Anterior cingulate cortex (tissue), 58 donors: ENCODE measurements around the gene THRA.

ENCODE experiments used
- DNase-seq, 58 donors: peaks; one replicate each; lab custom pipeline; 2025; lab: John Stamatoyannopoulos, UW

THRA gene

DNA sequence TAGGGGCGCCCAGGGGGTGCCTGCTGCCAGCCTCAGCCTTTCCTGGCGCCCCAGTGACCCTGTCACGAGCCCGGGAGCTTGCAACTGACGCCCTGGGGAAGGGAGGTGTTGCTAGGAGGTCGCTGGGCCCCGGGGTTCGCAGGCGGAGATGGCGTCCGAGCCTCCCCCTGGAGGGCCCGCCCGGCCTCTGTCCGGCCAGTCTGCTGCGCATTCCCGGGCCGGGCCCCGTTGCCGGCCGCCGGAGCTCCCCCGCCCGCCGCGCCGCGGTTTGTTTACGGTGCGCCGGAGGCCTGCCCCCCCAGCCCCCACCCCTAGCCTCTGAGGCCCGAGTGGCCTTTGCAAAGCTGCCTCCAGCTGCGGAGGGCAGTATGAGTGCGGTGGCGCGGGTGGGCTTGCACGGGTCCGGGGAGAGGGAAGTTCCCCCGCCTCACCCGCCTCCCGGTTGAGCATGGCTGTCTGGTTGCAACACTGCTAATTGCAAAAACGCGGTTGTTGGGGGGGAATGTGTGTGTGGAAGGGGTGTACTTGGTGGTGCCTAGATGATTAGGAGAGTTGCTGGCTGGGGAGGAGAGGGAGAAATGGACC lies 514 bp downstream of the THRA start:
- DNase-seq = peak in 12 of 58 donors; percentile 44 to 65 (median 53)

DNA sequence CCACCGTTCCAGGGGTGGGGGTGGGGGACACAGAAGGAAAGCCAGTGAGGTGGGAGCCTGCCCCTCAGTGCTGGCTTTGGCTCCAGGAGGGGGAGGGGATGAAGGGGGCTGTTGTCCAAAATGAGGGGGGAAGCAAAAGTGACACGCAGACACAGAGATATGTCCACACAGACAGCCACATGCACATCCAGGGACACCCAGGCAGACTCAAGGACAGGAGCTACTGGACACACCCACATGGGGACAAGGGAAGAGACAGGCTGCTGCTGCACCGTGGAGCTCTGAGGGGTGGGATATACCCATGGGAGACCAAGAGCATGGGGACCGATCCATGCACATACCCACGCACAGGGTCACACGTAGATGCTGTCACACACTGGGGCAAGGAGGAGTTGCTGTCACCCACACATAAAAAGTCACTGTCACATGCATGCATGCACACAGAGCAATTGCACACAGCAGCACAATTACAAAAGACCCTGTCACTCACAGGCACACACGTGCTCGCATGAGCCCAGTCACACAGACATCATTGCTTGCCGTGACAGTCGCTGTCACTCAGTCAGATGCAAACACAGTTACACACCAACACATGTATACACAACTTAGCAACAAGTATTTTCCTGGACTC lies 1.3 kb downstream of the THRA start:
- DNase-seq = peak in 33 of 58 donors; percentile 27 to 74 (median 53)

DNA sequence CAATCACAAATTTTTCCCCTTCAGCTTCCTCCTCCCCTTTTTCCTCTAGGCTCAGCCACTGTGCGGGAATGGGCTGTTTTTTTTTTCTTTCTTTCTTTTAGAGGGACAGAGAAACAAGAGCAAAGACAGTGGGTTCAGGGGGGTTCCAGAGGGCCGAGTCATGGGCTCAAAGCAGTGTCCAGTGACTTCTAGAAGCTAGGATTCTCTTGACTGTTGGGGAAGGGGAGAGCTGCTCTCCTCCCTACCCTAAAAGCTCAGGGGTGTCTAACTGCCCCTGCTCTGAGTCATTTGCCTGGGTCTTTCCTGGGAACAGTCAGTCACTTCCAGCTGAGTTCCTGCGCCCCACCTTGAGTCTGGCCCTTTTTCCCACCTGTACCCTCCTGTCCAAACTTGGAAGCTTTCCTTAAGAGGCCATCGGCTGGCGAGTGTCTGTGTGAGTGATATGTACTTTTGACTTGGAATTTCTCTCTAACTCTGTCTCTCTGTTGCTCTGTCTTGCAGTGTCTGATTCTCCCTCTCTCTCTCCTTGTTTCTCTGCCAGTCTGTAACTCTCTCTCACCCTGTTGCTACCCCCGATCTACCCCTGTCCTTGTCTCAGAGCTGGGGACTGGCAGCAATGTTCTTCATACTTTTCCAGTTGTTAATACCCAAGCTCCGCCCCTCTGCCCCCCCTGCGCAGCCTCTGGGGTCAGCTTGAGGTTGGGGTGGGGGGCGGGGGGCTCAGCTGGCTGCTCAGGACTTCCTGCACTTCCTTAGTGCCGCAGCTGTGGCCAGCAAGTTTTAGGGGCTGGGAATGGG lies 2.4 kb downstream of the THRA start:
- peak in 14 of 58 donors; percentile 10 to 65 (median 38) for DNase-seq

DNA sequence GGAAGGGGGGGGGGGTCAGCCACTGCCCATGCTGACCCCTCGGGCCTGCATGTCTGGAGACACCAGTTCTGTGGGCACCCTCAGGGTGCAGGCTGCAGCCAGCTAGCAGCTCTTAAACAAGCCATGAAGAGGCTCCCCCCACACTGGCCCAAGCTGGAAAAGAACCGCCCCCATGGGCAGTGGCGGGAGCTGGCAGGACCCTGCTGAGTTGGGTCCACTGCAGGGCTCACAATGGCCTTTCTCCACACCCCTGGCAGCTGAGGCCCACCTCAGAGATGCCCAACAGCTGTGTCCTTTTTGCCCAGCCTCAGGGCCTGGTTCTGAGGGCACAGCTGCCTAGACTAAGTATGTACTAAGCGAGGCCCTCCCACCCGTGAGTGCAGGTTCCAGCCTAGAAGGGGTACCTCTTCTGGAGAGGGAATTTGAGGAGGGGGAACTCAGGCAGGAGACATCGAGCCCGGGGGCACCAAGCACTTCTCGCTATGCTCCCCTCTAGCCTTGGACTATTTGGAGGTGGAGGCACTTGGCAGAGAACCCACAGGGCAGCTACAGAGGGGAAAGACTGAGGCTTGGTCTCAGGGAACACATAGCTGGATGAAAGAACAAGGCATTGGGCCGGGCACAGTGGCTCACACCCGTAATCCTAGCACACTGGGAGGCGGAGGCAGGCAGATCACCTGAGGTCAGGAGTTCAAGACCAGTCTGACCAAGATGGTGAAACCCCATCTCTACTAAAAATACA lies 3.2 kb downstream of the THRA start:
- peak in 6 of 58 donors; percentile 38 to 65 (median 46) for DNase-seq

DNA sequence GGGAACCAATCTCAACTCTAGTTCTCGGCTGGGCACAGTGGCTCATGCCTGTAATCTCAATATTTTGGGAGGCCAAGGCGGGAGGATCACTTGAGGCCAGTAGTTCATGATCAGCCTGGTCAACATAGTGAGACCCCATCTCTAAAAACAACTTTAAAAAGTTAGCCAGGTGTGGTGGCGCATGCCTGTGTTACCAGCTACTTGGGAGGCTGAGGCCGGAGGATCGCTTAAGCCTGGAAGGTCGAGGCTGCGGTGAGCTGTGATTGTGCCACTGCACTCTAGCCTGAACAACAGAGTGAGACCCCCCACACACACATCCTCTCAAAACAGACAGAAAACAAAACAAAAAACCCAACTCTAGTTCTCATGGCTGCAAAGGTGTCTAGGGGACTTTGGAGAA lies 4.9 kb downstream of the THRA start:
- DNase-seq = no peak

DNA sequence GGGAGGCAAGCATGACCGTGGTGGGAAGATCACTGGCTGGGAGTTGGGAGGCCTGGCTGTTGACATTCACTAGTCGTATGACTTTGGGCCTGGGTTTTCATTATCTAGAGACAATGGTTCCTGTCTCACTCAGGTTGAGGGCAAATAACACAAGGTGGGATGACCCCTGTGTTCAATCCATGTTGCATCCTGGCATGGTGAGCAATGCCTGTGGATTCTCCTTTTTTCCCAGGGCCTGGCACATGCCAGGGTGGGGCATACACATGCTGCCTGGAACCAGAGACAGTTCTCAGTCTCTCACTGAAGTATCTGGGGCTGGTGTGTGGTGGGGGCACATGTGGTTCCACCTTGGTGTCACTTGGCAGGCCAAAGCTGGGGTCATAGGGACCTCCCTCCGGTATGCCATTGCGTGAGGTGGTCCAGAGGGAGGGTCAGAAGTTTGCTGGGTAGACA lies 5.4 kb downstream of the THRA start:
- DNase-seq = peak in 2 of 58 donors; percentile 51 to 53

DNA sequence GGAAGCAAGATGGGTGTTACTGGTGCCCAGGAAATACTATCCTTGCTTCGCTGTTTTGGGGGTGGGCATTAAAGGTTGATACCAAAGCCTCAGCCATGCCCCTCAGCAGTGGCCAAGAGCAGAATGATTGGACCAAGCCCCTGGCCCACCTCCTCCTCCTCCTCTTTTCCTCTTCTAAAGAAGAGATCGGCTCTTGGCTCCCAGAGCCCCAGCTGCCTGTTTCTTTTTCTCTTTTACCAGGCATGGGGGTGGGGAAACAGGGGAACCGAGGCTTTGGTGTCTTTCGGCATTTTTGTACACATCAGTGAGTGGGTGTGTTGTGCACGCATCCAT lies 5.8 kb downstream of the THRA start:
- DNase-seq = peak in 1 of 58 donors; percentile 77

DNA sequence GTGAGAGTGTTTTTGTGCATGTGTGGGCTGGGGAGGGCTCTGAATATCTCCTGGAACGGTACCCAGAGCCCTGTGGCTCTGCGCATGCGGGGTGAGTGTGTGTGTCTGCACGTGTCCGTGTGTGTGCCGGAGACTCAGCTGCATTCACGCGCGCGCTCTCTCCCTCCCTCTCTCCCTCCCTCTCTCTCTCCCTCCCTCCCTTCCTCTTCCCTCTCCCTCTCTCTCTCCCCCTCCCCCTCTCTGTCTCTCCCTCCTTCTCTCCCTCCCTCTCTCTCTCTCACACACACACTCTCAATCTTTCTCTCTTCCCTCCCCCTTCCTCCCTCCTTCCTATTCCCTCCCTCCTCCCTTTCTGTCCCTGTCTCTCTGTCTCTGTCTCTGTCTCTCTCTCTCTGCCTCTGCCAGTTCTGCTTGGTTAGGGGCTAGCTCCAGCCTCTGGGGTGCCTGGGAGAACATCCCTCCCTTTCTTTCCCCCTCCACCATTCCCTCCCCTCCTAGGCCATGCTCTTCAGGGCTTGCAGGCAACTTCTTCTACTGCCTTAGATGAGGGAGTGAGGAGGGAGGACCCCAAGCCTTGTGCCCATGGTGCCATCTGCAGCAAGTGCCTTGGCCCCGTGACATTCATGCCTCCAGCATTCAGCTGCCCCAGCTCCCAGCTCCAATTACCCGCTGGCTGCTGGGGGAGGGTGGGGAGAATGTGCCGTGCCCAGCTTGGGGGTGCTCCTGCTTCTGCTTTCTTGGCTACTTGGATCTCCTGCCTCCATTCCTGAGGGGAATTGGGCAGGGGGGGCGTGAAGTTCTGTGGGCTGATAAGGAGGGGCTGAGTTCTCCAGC lies 6.4 kb downstream of the THRA start:
- peak; percentile 60 to 97 (median 91) for DNase-seq

DNA sequence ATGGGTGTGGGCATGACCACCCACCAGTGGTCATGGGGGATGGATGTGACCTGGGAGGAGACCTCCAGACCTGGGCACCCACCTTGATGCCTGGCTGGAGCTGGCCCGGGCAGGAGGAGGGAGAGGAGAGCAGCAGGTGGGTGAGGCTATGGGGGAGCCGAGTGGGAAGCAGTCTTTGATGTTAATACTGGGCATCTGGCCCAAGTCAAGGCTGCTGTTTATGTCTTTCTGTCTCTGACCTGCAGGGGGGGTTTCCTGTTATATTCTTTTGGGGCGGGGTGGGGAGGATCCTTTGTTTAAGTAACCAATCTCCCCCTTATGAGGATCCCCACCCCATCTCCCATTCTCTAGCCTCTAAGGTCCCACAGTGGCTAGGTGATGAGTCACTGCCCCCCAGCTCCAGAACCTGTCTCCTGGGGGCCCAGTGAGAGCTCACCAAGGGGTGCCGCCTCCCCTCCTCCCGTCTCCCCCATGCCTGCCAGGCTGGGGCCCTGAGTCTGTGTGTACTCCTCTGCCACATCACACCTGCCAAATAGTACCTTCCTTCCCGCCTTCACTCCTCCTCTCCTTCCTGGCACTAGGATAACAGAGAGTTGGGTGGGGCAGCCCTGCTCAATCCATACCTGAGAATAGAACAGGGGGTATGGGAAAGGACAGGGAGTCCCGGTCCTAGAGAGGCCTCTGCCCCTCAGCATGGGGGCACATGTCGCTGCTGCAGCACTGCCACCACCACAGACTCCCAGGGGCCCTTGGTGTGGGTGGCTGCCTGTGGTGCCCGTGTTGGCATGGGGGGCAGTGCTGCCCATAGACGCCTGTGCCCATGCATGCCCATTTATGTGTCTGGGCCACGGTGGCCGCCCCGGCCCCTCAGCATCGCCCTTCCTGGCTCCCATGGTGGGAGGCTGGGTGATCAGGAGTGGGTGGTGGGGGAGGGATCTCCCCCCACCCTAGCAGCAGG lies 7.3 kb downstream of the THRA start:
- DNase-seq = peak in 6 of 58 donors; percentile 44 to 65 (median 46)

DNA sequence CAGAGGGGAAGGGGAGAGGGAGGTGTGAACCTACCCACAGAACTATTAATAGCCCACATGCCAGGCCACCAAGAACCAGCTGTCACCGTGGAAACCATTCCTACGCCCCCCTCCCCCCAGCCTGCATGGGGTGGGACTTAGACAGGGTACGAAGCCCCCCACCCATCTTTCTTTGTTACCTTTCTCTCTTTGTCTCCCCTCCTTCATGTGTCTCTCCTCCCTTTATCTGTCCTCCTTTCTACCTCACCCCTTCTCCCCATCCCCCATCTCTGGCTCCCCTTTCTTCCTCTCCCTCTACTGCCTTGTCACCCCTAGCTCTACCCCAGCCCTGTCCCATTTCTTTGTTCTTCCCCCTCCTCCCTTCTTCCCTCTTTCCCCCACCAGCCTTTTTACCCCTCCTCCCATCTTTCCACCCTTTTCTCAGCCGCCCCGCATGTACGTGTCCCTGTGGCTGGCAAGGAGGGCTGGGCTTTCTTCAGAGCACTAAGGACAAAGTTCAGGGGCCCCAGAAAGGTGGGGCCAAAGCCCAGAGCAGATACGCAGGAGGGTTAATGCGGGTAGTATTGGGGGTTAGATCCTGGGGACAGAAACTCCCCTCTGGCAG lies 8.0 kb downstream of the THRA start:
- DNase-seq = no peak

DNA sequence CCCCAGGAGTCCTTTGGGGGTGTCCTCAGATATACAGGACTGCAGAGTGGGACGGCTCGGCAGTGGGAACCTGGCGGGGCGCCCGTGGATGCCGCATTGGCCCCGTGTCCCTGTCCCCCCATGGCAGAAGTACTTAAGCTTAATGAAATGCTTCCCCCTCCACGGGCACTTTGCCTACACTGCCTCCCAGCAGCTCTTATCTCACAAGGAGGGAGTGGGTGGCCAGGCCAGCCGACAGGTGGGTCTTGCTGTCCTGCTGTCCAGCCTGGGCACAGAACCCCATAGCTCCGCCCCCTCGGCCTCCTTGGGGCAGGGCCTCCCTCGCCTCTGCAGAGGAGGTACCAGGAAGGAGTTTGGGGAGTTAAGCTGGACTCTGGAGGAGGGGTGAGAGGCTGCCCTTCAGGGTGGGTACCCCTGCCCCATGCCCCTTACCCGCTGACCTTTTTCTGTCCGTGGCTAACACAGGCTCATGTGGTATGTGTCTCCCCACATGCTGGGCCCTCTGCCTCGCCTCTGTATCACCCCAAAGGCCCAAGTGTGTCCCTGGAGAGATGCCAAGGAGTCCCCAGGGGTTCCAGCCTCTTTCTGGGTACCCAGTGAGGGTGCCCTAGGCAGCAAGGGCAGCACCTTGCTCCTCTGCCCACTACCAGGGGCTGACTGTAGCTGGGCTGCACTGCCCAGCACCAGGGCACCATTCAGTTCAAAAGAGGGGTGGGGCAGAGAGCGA lies 8.7 kb downstream of the THRA start:
- DNase-seq = peak in 28 of 58 donors; percentile 36 to 76 (median 58)

DNA sequence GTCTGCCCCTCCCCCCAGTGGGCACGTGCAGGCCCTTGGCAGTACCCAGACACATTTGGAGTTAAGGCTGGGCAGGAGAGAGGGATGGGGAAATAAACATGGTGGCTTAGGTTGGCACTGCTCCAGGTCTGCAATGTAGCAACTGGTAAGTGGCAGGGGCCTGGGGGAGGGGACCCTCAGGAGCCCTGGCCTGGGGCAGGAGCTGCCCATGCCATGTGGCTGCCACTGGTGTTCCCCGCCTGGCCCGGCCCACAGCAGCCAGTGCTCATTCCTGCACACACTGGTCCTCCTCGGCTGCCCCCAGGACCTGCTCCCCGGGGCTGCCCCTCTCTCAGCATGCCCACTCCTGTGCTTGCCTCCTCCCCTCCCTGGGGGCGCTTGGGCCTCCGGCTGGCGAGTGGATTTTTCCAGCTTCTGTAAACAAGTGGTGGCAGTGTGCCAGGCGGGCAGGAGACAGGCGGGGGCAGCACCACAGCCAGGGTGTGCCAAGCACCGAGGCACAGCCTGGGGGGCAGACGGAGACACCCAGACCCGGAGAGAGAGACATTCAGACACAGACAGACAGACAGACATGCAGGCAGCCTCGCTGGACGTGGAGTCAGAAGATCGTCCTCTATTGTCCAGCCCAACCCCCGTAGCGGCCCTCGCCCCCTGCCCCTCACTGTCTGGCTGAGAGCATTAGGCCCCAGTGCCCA lies 9.4 kb downstream of the THRA start:
- peak in 55 of 58 donors; percentile 54 to 96 (median 90) for DNase-seq

DNA sequence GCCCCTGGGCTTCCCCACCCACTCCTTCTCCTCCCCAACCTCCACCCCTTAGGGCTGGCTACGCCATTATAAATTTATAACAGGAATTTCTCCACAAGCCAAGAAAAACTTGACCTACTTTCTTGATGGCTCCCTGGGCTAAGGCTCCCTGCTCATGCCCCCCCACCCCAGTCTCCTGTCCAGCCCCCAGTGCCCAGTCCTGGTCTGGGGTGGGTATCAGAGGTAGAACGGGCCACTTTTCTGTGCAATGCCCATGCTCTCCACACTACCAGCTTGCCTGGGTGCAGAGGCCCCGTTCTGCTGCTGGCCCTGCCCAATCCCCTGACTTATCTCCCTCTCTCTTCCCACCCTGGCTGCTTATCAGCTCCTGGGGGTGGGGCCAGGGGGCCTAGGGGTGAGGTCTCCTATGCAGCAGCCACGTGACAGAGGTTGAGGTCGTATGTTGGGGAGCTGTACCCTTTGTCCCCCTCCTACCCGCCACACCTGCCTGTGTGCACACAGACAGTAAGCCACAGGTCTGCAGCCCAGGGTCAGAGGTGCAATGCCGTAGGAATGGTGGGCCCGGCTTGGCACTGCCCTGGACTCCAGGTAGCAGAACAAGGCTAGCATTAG lies 10.1 kb downstream of the THRA start:
- DNase-seq = peak in 2 of 58 donors; percentile 57 to 72

DNA sequence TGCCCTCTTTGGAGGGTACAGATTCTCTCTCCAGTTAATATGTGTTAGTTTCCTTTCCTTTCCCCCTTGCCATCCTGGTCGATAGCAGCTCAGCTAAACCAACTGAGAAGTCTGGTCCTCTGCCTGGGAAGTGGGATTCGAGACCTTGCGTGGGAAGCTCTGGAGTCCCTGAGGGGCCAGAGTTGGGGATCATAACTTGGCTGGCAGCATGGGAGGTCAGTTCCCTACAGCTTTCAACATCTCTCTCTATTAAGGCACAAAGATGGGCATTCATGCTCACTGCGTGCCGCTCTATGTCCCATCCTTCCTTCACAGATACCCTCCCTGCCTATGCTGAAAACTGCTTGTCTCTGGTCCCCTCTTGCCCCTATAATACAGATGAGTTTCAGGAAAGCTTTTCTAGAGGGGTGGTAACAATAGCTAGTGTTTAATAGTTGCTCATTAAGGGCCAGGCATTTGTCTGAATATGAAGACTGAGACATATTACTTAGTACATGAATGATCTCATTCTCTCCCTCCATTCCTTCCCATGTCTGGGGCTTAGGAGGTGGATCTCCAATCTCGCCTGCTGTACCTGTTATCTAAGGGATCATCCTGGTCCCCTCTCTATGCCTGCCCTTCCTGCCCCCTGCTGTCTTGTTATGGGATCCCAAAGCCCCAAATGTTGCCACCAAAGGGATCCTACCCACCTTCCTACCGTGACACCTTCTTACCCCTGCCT lies 10.8 kb downstream of the THRA start:
- DNase-seq = peak in 1 of 58 donors; percentile 24

DNA sequence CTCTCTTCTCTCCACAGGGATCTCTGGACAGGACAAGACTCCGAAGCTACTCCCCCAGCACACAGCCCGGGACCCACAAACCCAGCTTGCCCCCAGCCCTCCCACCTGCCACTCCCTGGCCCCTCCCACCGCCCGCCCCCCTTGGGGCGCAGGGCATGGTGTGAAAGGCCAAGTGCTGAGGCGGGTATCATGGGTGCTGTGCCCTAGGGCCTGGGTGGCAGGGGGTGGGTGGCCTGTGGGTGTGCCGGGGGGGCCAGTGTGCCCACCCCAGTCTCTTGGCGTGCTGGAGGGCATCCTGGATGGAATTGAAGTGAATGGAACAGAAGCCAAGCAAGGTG lies 11.4 kb downstream of the THRA start:
- DNase-seq = no peak

DNA sequence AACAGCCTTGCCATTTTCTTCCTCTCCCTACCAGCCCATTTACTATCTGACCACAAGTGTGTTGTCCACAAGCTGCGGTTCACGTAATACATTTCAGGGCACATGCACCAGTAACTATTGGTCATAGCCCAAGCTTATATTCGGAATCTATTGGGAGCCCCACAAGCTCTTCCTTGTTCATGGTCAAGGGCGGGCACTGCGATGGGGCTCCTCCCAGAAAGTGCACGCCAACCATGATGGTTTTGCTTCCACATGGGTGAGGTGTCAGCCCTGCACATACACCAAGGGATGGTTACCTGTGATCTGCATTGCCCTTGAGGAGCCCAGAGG lies 12.1 kb downstream of the THRA start:
- DNase-seq = no peak
